IMR-90 (cell line): ENCODE results near the gene MARS1. TPM values are rescaled to one million over a fixed set of nuclear protein-coding genes. Genes with fewer than 3 reads are reported as not detected.

Experiments
- ATAC-seq: fragments of 200-7000 bp; cut with Tn5 transposase; 2 replicates; pipeline ENCODE4 v1.9.1; 2020; ENCODE audit warnings: low read depth, mild to moderate bottlenecking, moderate library complexity
- BruUV-seq: library from RNA; stranded (reverse); fragments of 400-500 nt; replicated peaks from 2 replicates; lab custom pipeline; 2021; lab: Mats Ljungman, UMichigan
- CTCF ChIA-PET: fragments of 300-600 bp; formaldehyde crosslinking; extraction: SDS; loops from one replicate; lab custom pipeline; 2021; ENCODE audit warnings: antibody characterized with exemption; lab: Yijun Ruan, JAX
- POLR2A ChIA-PET: fragments of 300-600 bp; sonication (Branson Sonifier 250); formaldehyde crosslinking; loops from one replicate; lab custom pipeline; 2022; ENCODE audit warnings: antibody characterized with exemption; ENCODE audit not compliant: unreplicated experiment; lab: Charles Lee
- DNase-seq: peaks from one replicate; pipeline ENCODE4 v3.0.0; 2013
- H2AFZ ChIP-seq: replicated peaks from 2 replicates; pipeline ENCODE3; 2013; ENCODE audit warnings: low read length, mild to moderate bottlenecking; ENCODE audit not compliant: poor library complexity
- H2AK5ac ChIP-seq: 2 replicates; pipeline ENCODE4 v1.6.1; 2013; ENCODE audit warnings: low read depth, low read length, inconsistent platforms
- H2AK9ac ChIP-seq: replicated peaks from 2 replicates; pipeline ENCODE3; 2013; ENCODE audit warnings: mild to moderate bottlenecking, low read depth, low read length, moderate library complexity; ENCODE audit not compliant: poor library complexity
- H2BK120ac ChIP-seq: 2 replicates; pipeline ENCODE4 v1.6.1; 2013; ENCODE audit warnings: low read depth, low read length, inconsistent platforms
- H2BK15ac ChIP-seq: 3 replicates; pipeline ENCODE4 v1.6.1; 2013; ENCODE audit warnings: low read depth, low read length, inconsistent platforms
- H2BK20ac ChIP-seq: 2 replicates; pipeline ENCODE4 v1.6.1; 2013; ENCODE audit warnings: low read depth, mild to moderate bottlenecking, inconsistent platforms, low read length, moderate library complexity
- H2BK5ac ChIP-seq: 2 replicates; pipeline ENCODE4 v1.6.1; 2013; ENCODE audit warnings: mild to moderate bottlenecking, low read depth, low read length, inconsistent platforms; ENCODE audit not compliant: poor library complexity, severe bottlenecking
- H3K14ac ChIP-seq: replicated peaks from 2 replicates; pipeline ENCODE4 v1.6.1; 2013; ENCODE audit warnings: low read depth, low read length, inconsistent platforms
- H3K18ac ChIP-seq: 2 replicates; pipeline ENCODE4 v1.6.1; 2013; ENCODE audit warnings: low read depth, low read length, control low read depth
- H3K23ac ChIP-seq: 2 replicates; pipeline ENCODE4 v1.6.1; 2013; ENCODE audit warnings: low read depth, low read length, inconsistent platforms
- H3K27ac ChIP-seq: 2 replicates; pipeline ENCODE4 v1.5.1; 2013; ENCODE audit warnings: mild to moderate bottlenecking, control low read depth, low read length; ENCODE audit not compliant: insufficient read depth
- H3K27me3 ChIP-seq: 2 replicates; pipeline ENCODE4 v1.6.1; 2013; ENCODE audit warnings: low read length; ENCODE audit not compliant: control insufficient read depth, insufficient read depth
- H3K36me3 ChIP-seq: 2 replicates; pipeline ENCODE4 v1.6.1; 2013; ENCODE audit warnings: low read length, mixed read lengths; ENCODE audit not compliant: control insufficient read depth, insufficient read depth
- H3K4ac ChIP-seq: 2 replicates; pipeline ENCODE4 v1.6.1; 2013; ENCODE audit warnings: low read depth, low read length, inconsistent platforms
- H3K4me1 ChIP-seq: 2 replicates; pipeline ENCODE4 v1.6.1; 2013; ENCODE audit warnings: low read length, mixed read lengths; ENCODE audit not compliant: control insufficient read depth, insufficient read depth
- H3K4me2 ChIP-seq: 2 replicates; pipeline ENCODE4 v1.6.1; 2013; ENCODE audit warnings: low read depth, mild to moderate bottlenecking, control low read depth, low read length, moderate library complexity
- H3K4me3 ChIP-seq: 2 replicates; pipeline ENCODE4 v1.5.1; 2013; ENCODE audit warnings: low read depth, mild to moderate bottlenecking, control low read depth, low read length, moderate library complexity; ENCODE audit not compliant: insufficient read depth
- H3K56ac ChIP-seq: 2 replicates; pipeline ENCODE4 v1.6.1; 2013; ENCODE audit warnings: low read length, inconsistent platforms; ENCODE audit not compliant: insufficient read depth; ENCODE audit errors: extremely low read depth
- H3K79me1 ChIP-seq, 2 experiments: 2 replicates each; pipeline ENCODE4 v1.6.1; 2013; ENCODE audit warnings: low read length in 2 of 2, inconsistent platforms in 1 of 2, low read depth in 1 of 2
- H3K9ac ChIP-seq: 2 replicates; pipeline ENCODE4 v1.6.1; 2013; ENCODE audit warnings: low read depth, low read length, control low read depth
- H3K9me1 ChIP-seq: 2 replicates; pipeline ENCODE4 v1.6.1; 2013; ENCODE audit warnings: low read length, inconsistent platforms; ENCODE audit not compliant: insufficient read depth
- H3K9me3 ChIP-seq: 2 replicates; pipeline ENCODE4 v1.6.1; 2013; ENCODE audit warnings: low read length; ENCODE audit not compliant: control insufficient read depth, insufficient read depth
- H4K20me1 ChIP-seq: 2 replicates; pipeline ENCODE4 v1.6.1; 2013; ENCODE audit warnings: low read length, inconsistent platforms; ENCODE audit not compliant: insufficient read depth
- H4K5ac ChIP-seq: 2 replicates; pipeline ENCODE4 v1.6.1; 2013; ENCODE audit warnings: mild to moderate bottlenecking, low read depth, low read length, control low read depth
- H4K8ac ChIP-seq, 2 experiments: 2 replicates each; pipeline ENCODE4 v1.6.1; 2013; ENCODE audit warnings: low read depth in 2 of 2, low read length in 2 of 2, control low read depth in 1 of 2, inconsistent platforms in 1 of 2
- H4K91ac ChIP-seq: 2 replicates; pipeline ENCODE4 v1.6.1; 2013; ENCODE audit warnings: low read depth, low read length, inconsistent platforms; ENCODE audit not compliant: insufficient read depth
- FOS ChIP-seq: fragments of 150-350 bp; IDR thresholded peaks from 2 replicates; pipeline ENCODE4 v1.6.1; 2016; ENCODE audit warnings: low read depth, low read length
- NFE2L2 ChIP-seq: fragments of 150-350 bp; IDR thresholded peaks from 2 replicates; pipeline ENCODE4 v1.6.1; 2016; ENCODE audit warnings: low read depth, mild to moderate bottlenecking, low read length
- RAD21 ChIP-seq: IDR thresholded peaks from 2 replicates; pipeline ENCODE4 v1.6.1; 2012; ENCODE audit warnings: low read length, improper control_type of control experiment
- RCOR1 ChIP-seq: IDR thresholded peaks from 2 replicates; pipeline ENCODE4 v1.6.1; 2012; ENCODE audit warnings: mild to moderate bottlenecking, low read length, improper control_type of control experiment; ENCODE audit not compliant: insufficient replicate concordance
- RFX5 ChIP-seq: IDR thresholded peaks from 2 replicates; pipeline ENCODE4 v1.8.0; 2012; ENCODE audit warnings: low read depth, mild to moderate bottlenecking, low read length, moderate library complexity
- WGBS, 2 experiments: methylation state at CpG; one replicate each; pipeline versions ENCODE4 v1.1.5 to v1.1.7; 2013; ENCODE audit warnings: missing lambda C conversion rate in 2 of 2; ENCODE audit not compliant: insufficient read length in 1 of 2; ENCODE audit errors: extremely low coverage in 2 of 2; 5-methylcytosine and 5-hydroxymethylcytosine counted together
- dilution Hi-C: fragments of 300-500 bp; cut with HindIII; formaldehyde crosslinking; loops from one replicate; pipeline ENCODE4 v1.14.3; 2018; ENCODE audit warnings: low sequenced_read_pairs; ENCODE audit not compliant: unreplicated experiment
- in situ Hi-C: fragments of 300-500 bp; cut with MboI; formaldehyde crosslinking; loops from 3 replicates; pipeline ENCODE4 v1.14.3; 2019; ENCODE audit warnings: low sequenced_read_pairs, inconsistent platforms, mixed read lengths
- intact Hi-C: fragments of 100-400 bp; cut with micrococcal nuclease; formaldehyde crosslinking; loops from 2 replicates; pipeline ENCODE4 v1.10.0; 2022
- polyA plus RNA-seq, 3 experiments: library from polyadenylated mRNA; depleted of rRNA; stranded (reverse); fragments of >200 nt; gene quantifications; 2 replicates each; pipeline ENCODE4 v1.2.3, GENCODE V29; 2012; ENCODE audit warnings: low replicate concordance in 1 of 3
- total RNA-seq: library from RNA; depleted of rRNA; stranded (reverse); fragments of >200 nt; gene quantifications from 2 replicates; pipeline ENCODE4 v1.2.3, GENCODE V29; 2012

Gene MARS1
- total and polyA plus RNA-seq, 2 of the 4 experiments (the other 2 are of a cell fraction): 156 to 164 TPM

DNA sequence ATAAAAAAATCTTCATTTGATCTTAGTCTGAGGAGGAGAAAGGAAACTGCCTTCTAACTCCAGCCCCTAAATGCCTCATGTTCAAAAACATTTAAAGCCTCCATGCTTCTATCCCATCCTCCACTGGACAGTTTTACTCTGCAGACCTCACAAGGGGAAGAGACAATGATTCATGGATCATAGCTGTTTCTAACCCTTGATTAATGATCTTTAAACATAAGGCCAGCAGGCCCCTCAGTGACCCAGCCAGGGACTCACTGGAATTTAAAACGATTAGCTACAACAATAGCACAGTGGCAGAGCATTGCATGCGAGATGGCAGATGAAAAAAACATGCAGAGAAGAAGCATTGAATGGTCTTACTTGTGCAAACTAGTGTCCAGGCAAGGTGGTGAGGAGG, 53.1 kb downstream of the MARS1 start:
- no peak overlapping the region for H3K4ac ChIP-seq
- no peak overlapping the region for H2BK120ac ChIP-seq
- no peak overlapping the region for H2BK20ac ChIP-seq
- POLR2A ChIA-PET: interaction anchor here (0.5 kb wide), 1 partner anchor 27 kb away, joined by 3 read pairs; no protein-coding TSS in a partner anchor
- H2AK9ac ChIP-seq: no peak overlapping the region
- H3K18ac ChIP-seq: no peak overlapping the region
- dilution Hi-C loops: no loop called here
- H3K4me3 ChIP-seq: no peak overlapping the region
- peaks cover 37% of the 10 kb centered on the region for H4K20me1 ChIP-seq
- H3K27ac ChIP-seq: no peak overlapping the region
- no peak overlapping the region for H2BK15ac ChIP-seq
- H4K91ac ChIP-seq: no peak overlapping the region
- no peak overlapping the region for H3K14ac ChIP-seq
- CTCF ChIA-PET: no interaction called here
- no peak overlapping the region; the same call in 1 of the 2 replicates for H3K23ac ChIP-seq
- peaks cover 33% of the 10 kb centered on the region for H3K36me3 ChIP-seq
- DNase-seq (no peak), ATAC-seq (peak; percentile 27; the same call in 1 of the 2 replicates)
- peaks cover 49 to 70% of the 10 kb centered on the region in 2 experiments for H3K79me1 ChIP-seq
- H3K9me3 ChIP-seq: no peaks in the 10 kb centered on the region
- H2BK5ac ChIP-seq: no peak overlapping the region
- no peak overlapping the region for H2AK5ac ChIP-seq
- no peak overlapping the region for H3K56ac ChIP-seq
- intact Hi-C loops: no loop called here
- H4K8ac ChIP-seq: no peak overlapping the region
- WGBS, 2 experiments: no CpG with 5 or more reads among the region's 2 CpGs
- H4K5ac ChIP-seq: no peak overlapping the region
- no peak overlapping the region for H3K4me2 ChIP-seq
- H2AFZ ChIP-seq: no peak overlapping the region
- in situ Hi-C loops: no loop called here
- no peak overlapping the region for H3K9ac ChIP-seq
- TF ChIP-seq RFX5 (no peak), NFE2L2 (no peak), RCOR1 (no peak), FOS (no peak), RAD21 (no peak)
- no TSS peak for BruUV-seq
- peaks cover 10% of the 10 kb centered on the region for H3K4me1 ChIP-seq
- peaks cover 22% of the 10 kb centered on the region for H3K9me1 ChIP-seq
- no peaks in the 10 kb centered on the region for H3K27me3 ChIP-seq
